Measurements from ENCODE around the gene LSR.
A peak's percentile ranks its signal among the peaks of the same experiment; 100 is the strongest.
"Not testable (repeated sequence)": the region's sequence is repeated elsewhere in the genome, so short reads cannot be mapped to it uniquely, and the experiment has no call there.

LSR gene

GRCh38 chr19:35220315-35220921, 28.4 kb upstream of the LSR start:
- peak; percentile 9 for DNase-seq

GRCh38 chr19:35220973-35221590, 27.7 kb upstream of the LSR start:
- not testable (repeated sequence) for DNase-seq

- no peak for DNase-seq
Observed at GRCh38 chr19:35222373-35223015, 26.3 kb upstream of the LSR start.

GRCh38 chr19:35223084-35223790, 25.6 kb upstream of the LSR start:
- DNase-seq, result no peak

GRCh38 chr19:35223862-35224505, 24.8 kb upstream of the LSR start:
- peak; percentile 17 for DNase-seq

- DNase-seq, result peak; percentile 12
Observed at GRCh38 chr19:35224681-35225571, 23.9 kb upstream of the LSR start.

GRCh38 chr19:35225951-35226350, 22.9 kb upstream of the LSR start:
- DNase-seq, result no peak

GRCh38 chr19:35226748-35227147, 22.1 kb upstream of the LSR start:
- no peak for DNase-seq

- DNase-seq, result no peak
Observed at GRCh38 chr19:35228177-35228930, 20.4 kb upstream of the LSR start, which contains the start of gene FAM187B. Gene FAM187B, minus strand, starts transcription at chr19:35228739. Its CDS starts 59 bp downstream, at chr19:35228680.

- no peak for DNase-seq
Observed at GRCh38 chr19:35229601-35230000, 19.2 kb upstream of the LSR start.

GRCh38 chr19:35231956-35232645, 16.7 kb upstream of the LSR start:
- no peak for DNase-seq

GRCh38 chr19:35232912-35233311, 15.9 kb upstream of the LSR start:
- DNase-seq, result no peak

- DNase-seq, result no peak
Observed at GRCh38 chr19:35236638-35237400, 12.0 kb upstream of the LSR start.

- DNase-seq, result not testable (repeated sequence)
Observed at GRCh38 chr19:35239597-35239996, 9.2 kb upstream of the LSR start.

- no peak for DNase-seq
Observed at GRCh38 chr19:35240327-35240726, 8.5 kb upstream of the LSR start.

GRCh38 chr19:35241417-35241816, 7.4 kb upstream of the LSR start:
- DNase-seq, result no peak

GRCh38 chr19:35246466-35247092, 2.2 kb upstream of the LSR start:
- DNase-seq, result no peak

GRCh38 chr19:35247526-35248309, 1.1 kb upstream of the LSR start:
- no peak for DNase-seq

All from eye (tissue), 1 donor.